Measurements from ENCODE around the gene KCNK18.
"Not testable (repeated sequence)": the region's sequence is repeated elsewhere in the genome, so short reads cannot be mapped to it uniquely, and the experiment has no call there.

The KCNK18 gene

GRCh38 chr10:117223693-117224430 is 26.6 kb downstream of the KCNK18 start:
- no peak for DNase-seq (ENCODE audit: low spot score)
- TF ChIP-seq CTCF (IDR thresholded peaks at IDR 0.05; ENCODE audit: borderline replicate concordance, control extremely low read depth, extremely low read depth, insufficient read depth, missing control alignments), result no peak
- in situ Hi-C loops (cut with MboI; ENCODE audit: low sequenced_read_pairs, unreplicated experiment), result loop anchor here (25.0 kb wide), 1 partner anchor 1013 kb away; no protein-coding TSS in a partner anchor

- TF ChIP-seq CTCF (IDR thresholded peaks at IDR 0.05; ENCODE audit: borderline replicate concordance, control extremely low read depth, extremely low read depth, insufficient read depth, missing control alignments), result no peak
- in situ Hi-C loops (cut with MboI; ENCODE audit: low sequenced_read_pairs, unreplicated experiment), result loop anchor here (25.0 kb wide), 1 partner anchor 1012 kb away; no protein-coding TSS in a partner anchor
- no peak for DNase-seq (ENCODE audit: low spot score)
These were observed 27.6 kb downstream of the KCNK18 start for GRCh38 chr10:117224881-117225280.

- peak; percentile 50 for TF ChIP-seq CTCF (IDR thresholded peaks at IDR 0.05; ENCODE audit: borderline replicate concordance, control extremely low read depth, extremely low read depth, insufficient read depth, missing control alignments)
- DNase-seq (ENCODE audit: low spot score), result peak; percentile 53
- in situ Hi-C loops (cut with MboI; ENCODE audit: low sequenced_read_pairs, unreplicated experiment), result no loop called here
These were observed 29.6 kb downstream of the KCNK18 start for GRCh38 chr10:117226813-117227451.

GRCh38 chr10:117228210-117228609 is 30.9 kb downstream of the KCNK18 start:
- in situ Hi-C loops (cut with MboI; ENCODE audit: low sequenced_read_pairs, unreplicated experiment), result no loop called here
- no peak for DNase-seq (ENCODE audit: low spot score)
- no peak for TF ChIP-seq CTCF (IDR thresholded peaks at IDR 0.05; ENCODE audit: borderline replicate concordance, control extremely low read depth, extremely low read depth, insufficient read depth, missing control alignments)

GRCh38 chr10:117230107-117230506 is 32.8 kb downstream of the KCNK18 start:
- in situ Hi-C loops (cut with MboI; ENCODE audit: low sequenced_read_pairs, unreplicated experiment), result not testable (repeated sequence)

GRCh38 chr10:117237401-117237991 is 40.2 kb downstream of the KCNK18 start:
- no peak for TF ChIP-seq CTCF (IDR thresholded peaks at IDR 0.05; ENCODE audit: borderline replicate concordance, control extremely low read depth, extremely low read depth, insufficient read depth, missing control alignments)
- in situ Hi-C loops (cut with MboI; ENCODE audit: low sequenced_read_pairs, unreplicated experiment), result no loop called here
- no peak for DNase-seq (ENCODE audit: low spot score)

More at GRCh38 chr10:117230107-117230506, 32.8 kb downstream of the KCNK18 start:
- not testable (repeated sequence) for DNase-seq (ENCODE audit: low spot score)

GRCh38 chr10:117239051-117239450 is 41.8 kb downstream of the KCNK18 start:
- no peak for DNase-seq (ENCODE audit: low spot score)
- in situ Hi-C loops (cut with MboI; ENCODE audit: low sequenced_read_pairs, unreplicated experiment), result no loop called here
- TF ChIP-seq CTCF (IDR thresholded peaks at IDR 0.05; ENCODE audit: borderline replicate concordance, control extremely low read depth, extremely low read depth, insufficient read depth, missing control alignments), result no peak

Measured in GM13976 (cell line).